ENCODE measurements around the gene MGST3. TPM values are rescaled to one million over a fixed set of nuclear protein-coding genes. Genes with fewer than 3 reads are reported as not detected.
A peak's percentile ranks its signal among the peaks of the same experiment; 100 is the strongest.

MGST3 gene
- total and polyA plus RNA-seq, 2 of the 13 experiments (the other 11 are each of a cell fraction or from before 2014, with no cell fraction given): 59.7 to 61.2 TPM

- peak; percentile 0; the same call in 1 of the 2 replicates for TF ChIP-seq NFE2L1 (CRISPR knock-in tag; IDR thresholded peaks at IDR 0.05; ENCODE audit: borderline replicate concordance)
- TF ChIP-seq ZNF160 (CRISPR knock-in tag; IDR thresholded peaks at IDR 0.05): no peak; the same call in 1 of the 2 replicates
- TF ChIP-seq, protein P1, sequence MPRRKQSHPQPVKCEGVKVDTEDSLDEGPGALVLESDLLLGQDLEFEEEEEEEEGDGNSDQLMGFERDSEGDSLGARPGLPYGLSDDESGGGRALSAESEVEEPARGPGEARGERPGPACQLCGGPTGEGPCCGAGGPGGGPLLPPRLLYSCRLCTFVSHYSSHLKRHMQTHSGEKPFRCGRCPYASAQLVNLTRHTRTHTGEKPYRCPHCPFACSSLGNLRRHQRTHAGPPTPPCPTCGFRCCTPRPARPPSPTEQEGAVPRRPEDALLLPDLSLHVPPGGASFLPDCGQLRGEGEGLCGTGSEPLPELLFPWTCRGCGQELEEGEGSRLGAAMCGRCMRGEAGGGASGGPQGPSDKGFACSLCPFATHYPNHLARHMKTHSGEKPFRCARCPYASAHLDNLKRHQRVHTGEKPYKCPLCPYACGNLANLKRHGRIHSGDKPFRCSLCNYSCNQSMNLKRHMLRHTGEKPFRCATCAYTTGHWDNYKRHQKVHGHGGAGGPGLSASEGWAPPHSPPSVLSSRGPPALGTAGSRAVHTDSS (CRISPR knock-in tag; conservative IDR thresholded peaks at IDR 0.05): no peak
- TF ChIP-seq FOXJ3 (CRISPR knock-in tag; IDR thresholded peaks at IDR 0.05; ENCODE audit: borderline replicate concordance): peak; percentile 45
- peak; percentile 69; the same call in 1 of the 2 replicates for TF ChIP-seq ZNF614 (CRISPR knock-in tag; IDR thresholded peaks at IDR 0.05; ENCODE audit: borderline replicate concordance)
- no peak for TF ChIP-seq ZNF260 (CRISPR knock-in tag; IDR thresholded peaks at IDR 0.05; ENCODE audit: borderline replicate concordance, low read depth)
- peak; percentile 65; the same call in 1 of the 2 replicates for TF ChIP-seq GABPB1 (CRISPR knock-in tag; IDR thresholded peaks at IDR 0.05)
- TF ChIP-seq SRSF4 (IDR thresholded peaks at IDR 0.05; ENCODE audit: low read depth, low read length, poor library complexity, severe bottlenecking): no peak
- TF ChIP-seq MED1 (CRISPR knock-in tag; IDR thresholded peaks at IDR 0.05): peak; percentile 14; the same call in 1 of the 2 replicates
- TF ChIP-seq, protein P2, sequence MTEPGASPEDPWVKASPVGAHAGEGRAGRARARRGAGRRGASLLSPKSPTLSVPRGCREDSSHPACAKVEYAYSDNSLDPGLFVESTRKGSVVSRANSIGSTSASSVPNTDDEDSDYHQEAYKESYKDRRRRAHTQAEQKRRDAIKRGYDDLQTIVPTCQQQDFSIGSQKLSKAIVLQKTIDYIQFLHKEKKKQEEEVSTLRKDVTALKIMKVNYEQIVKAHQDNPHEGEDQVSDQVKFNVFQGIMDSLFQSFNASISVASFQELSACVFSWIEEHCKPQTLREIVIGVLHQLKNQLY (CRISPR knock-in tag; IDR thresholded peaks at IDR 0.05): peak; percentile 71; the same call in 1 of the 2 replicates
- TF ChIP-seq HDAC6 (IDR thresholded peaks at IDR 0.05; ENCODE audit: low read depth, low read length): no peak
- TF ChIP-seq ARID4A (CRISPR knock-in tag; IDR thresholded peaks at IDR 0.05; ENCODE audit: borderline replicate concordance): peak; percentile 74; the same call in 1 of the 2 replicates
- TF ChIP-seq ZNF484 (CRISPR knock-in tag; IDR thresholded peaks at IDR 0.05; ENCODE audit: borderline replicate concordance, low read depth): no peak
- TF ChIP-seq ZNF274 (CRISPR knock-in tag; IDR thresholded peaks at IDR 0.05): no peak; the same call in 1 of the 2 replicates
- TF ChIP-seq KDM1A (CRISPR knock-in tag; IDR thresholded peaks at IDR 0.05): no peak
- TF ChIP-seq POLR2A (IDR thresholded peaks at IDR 0.05; ENCODE audit: insufficient read depth in 1 of 2, low read depth in 2 of 2, low read length in 2 of 2): peak; percentile 74 to 91
- TF ChIP-seq RXRB (CRISPR knock-in tag; IDR thresholded peaks at IDR 0.05; ENCODE audit: borderline replicate concordance): peak; percentile 59
- peak; percentile 62; the same call in 1 of the 2 replicates for TF ChIP-seq KMT2B (CRISPR knock-in tag; IDR thresholded peaks at IDR 0.05)
- TF ChIP-seq HNRNPK (IDR thresholded peaks at IDR 0.05; ENCODE audit: low read depth, low read length, poor library complexity, severe bottlenecking): no peak
- TF ChIP-seq ZSCAN25 (CRISPR knock-in tag; IDR thresholded peaks at IDR 0.05): peak; percentile 57
Measured at GRCh38 chr1:165630629-165631341, at the start of gene MGST3 (continued).
